HL-60 (cell line): Measurements from ENCODE around the gene NHEJ1.

Experiments used
- GABPA ChIP-seq: IDR thresholded peaks from 2 replicates; pipeline ENCODE4 v1.6.1; 2012; ENCODE audit warnings: low read depth
- POLR2AphosphoS5 ChIP-seq: IDR thresholded peaks from 2 replicates; pipeline ENCODE4 v1.6.1; 2012; ENCODE audit warnings: low read depth
- TF ChIP-seq, protein P1 (sequence below): IDR thresholded peaks from one replicate; pipeline ENCODE4 v1.5.1; 2011; ENCODE audit warnings: low read length, control low read depth, inconsistent platforms; ENCODE audit not compliant: insufficient read depth

DNA sequence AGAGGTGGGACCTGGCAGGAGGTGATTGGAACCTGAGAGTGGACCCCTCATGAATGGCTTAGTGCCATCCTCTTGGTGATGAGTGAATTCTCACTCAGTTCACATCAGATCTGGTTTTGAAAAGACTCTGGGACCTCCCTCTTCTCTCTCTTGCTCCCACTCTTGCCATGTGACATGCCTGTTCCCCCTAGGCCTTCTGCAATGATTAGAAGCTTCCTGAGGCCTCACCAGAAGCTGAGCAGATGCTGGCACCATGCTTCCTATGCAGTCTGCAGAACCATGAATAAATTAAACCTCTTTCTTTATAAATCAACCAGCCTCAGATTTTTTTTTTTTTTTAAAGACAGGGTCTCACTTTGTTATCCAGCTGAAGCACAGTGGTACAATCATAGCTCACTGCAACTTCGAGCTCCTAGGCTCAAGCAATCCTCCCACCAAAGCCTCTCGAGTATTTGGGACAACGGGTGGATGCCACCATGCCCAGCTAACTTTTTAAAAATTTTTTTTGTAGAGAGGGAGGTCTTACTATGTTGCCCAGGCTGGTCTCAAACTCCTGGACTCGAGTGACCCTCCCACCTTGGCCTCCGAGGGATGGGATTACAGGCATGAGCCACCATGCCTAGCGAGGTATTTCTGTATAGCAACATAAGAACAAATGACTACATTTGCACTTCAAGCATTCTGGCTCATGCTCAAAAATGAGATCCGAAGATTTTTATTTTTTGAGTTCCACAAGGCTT, 44.0 kb upstream of the NHEJ1 start:
- TF ChIP-seq, protein P1, sequence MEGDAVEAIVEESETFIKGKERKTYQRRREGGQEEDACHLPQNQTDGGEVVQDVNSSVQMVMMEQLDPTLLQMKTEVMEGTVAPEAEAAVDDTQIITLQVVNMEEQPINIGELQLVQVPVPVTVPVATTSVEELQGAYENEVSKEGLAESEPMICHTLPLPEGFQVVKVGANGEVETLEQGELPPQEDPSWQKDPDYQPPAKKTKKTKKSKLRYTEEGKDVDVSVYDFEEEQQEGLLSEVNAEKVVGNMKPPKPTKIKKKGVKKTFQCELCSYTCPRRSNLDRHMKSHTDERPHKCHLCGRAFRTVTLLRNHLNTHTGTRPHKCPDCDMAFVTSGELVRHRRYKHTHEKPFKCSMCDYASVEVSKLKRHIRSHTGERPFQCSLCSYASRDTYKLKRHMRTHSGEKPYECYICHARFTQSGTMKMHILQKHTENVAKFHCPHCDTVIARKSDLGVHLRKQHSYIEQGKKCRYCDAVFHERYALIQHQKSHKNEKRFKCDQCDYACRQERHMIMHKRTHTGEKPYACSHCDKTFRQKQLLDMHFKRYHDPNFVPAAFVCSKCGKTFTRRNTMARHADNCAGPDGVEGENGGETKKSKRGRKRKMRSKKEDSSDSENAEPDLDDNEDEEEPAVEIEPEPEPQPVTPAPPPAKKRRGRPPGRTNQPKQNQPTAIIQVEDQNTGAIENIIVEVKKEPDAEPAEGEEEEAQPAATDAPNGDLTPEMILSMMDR: no peak
- TF ChIP-seq POLR2AphosphoS5: no peak
- TF ChIP-seq GABPA: no peak
